ENCODE data around the gene NSL1. TPM values are rescaled to one million over a fixed set of nuclear protein-coding genes. Genes with fewer than 3 reads are reported as not detected.
"Not testable (repeated sequence)": the region's sequence is repeated elsewhere in the genome, so short reads cannot be mapped to it uniquely, and the experiment has no call there.

NSL1 gene
- polyA plus RNA-seq, 1 donor from 2014 or later: 71.5 TPM

GRCh38 chr1:212814537-212815334 is 23.2 kb upstream of the NSL1 start:
- Mint-ChIP-seq H3K4me3 (no peak overlapping the region), H3K9me3 (peaks cover 0 to 2% (median 0%) of the 10 kb centered on the region in 3 donors), H3K27me3 (no peaks in the 10 kb centered on the region), H3K4me1 (peaks cover 3 to 6% (median 4%) of the 10 kb centered on the region in 3 donors), H3K36me3 (no peaks in the 10 kb centered on the region), H3K27ac (no peak overlapping the region)

- Mint-ChIP-seq H3K4me3 (no peak overlapping the region), H3K36me3 (peaks cover 6% of the 10 kb centered on the region), H3K4me1 (peaks cover 0 to 6% (median 1%) of the 10 kb centered on the region in 3 donors), H3K9me3 (no peaks in the 10 kb centered on the region), H3K27ac (peak overlapping the region in 1 of 3 donors; percentile 73), H3K27me3 (no peaks in the 10 kb centered on the region)
Observed at GRCh38 chr1:212805767-212806166, 14.2 kb upstream of the NSL1 start.

GRCh38 chr1:212797681-212798080 is 6.1 kb upstream of the NSL1 start:
- Mint-ChIP-seq H3K4me1 (peaks cover 19 to 32% (median 23%) of the 10 kb centered on the region in 3 donors), H3K36me3 (peaks cover 10% of the 10 kb centered on the region), H3K9me3 (peaks cover 2 to 5% (median 4%) of the 10 kb centered on the region in 3 donors), H3K27me3 (no peaks in the 10 kb centered on the region), H3K27ac (no peak overlapping the region), H3K4me3 (no peak overlapping the region)

GRCh38 chr1:212794561-212795014 is 3.0 kb upstream of the NSL1 start:
- Mint-ChIP-seq H3K4me3 (peak overlapping the region; percentile 15 to 96 (median 71)), H3K4me1 (peaks cover 22 to 39% (median 22%) of the 10 kb centered on the region in 3 donors), H3K36me3 (peaks cover 6% of the 10 kb centered on the region), H3K9me3 (peaks cover 2 to 5% (median 4%) of the 10 kb centered on the region in 3 donors), H3K27ac (peak overlapping the region; percentile 1 to 88 (median 12)), H3K27me3 (no peaks in the 10 kb centered on the region)

GRCh38 chr1:212792396-212792908 is 875 bp upstream of the NSL1 start:
- Mint-ChIP-seq H3K4me1 (peaks cover 15 to 35% (median 22%) of the 10 kb centered on the region in 3 donors), H3K27me3 (no peaks in the 10 kb centered on the region), H3K27ac (peak overlapping the region; percentile 91 to 98 (median 97)), H3K4me3 (peak overlapping the region; percentile 94 to 99 (median 98)), H3K9me3 (peaks cover 2 to 5% (median 4%) of the 10 kb centered on the region in 3 donors), H3K36me3 (peaks cover 6% of the 10 kb centered on the region)

GRCh38 chr1:212791261-212791675 is 309 bp downstream of the NSL1 start:
- peak overlapping the region; percentile 91 to 98 (median 97) for H3K27ac Mint-ChIP-seq
- H3K27me3 Mint-ChIP-seq: no peaks in the 10 kb centered on the region
- peaks cover 2% of the 10 kb centered on the region for H3K36me3 Mint-ChIP-seq
- H3K9me3 Mint-ChIP-seq: peaks cover 2 to 5% (median 4%) of the 10 kb centered on the region in 3 donors
- peaks cover 15 to 32% (median 22%) of the 10 kb centered on the region in 3 donors for H3K4me1 Mint-ChIP-seq
- H3K4me3 Mint-ChIP-seq: peak overlapping the region; percentile 94 to 99 (median 98)

- H3K4me3 Mint-ChIP-seq: no peak overlapping the region
- no peaks in the 10 kb centered on the region for H3K9me3 Mint-ChIP-seq
- peaks cover 2% of the 10 kb centered on the region for H3K36me3 Mint-ChIP-seq
- no peaks in the 10 kb centered on the region for H3K27me3 Mint-ChIP-seq
- H3K4me1 Mint-ChIP-seq: peaks cover 4 to 16% (median 12%) of the 10 kb centered on the region in 3 donors
- H3K27ac Mint-ChIP-seq: no peak overlapping the region
Observed at GRCh38 chr1:212785871-212786270, 5.7 kb downstream of the NSL1 start.

- Mint-ChIP-seq H3K36me3 (peaks cover 2% of the 10 kb centered on the region), H3K4me1 (peaks cover 1 to 12% (median 3%) of the 10 kb centered on the region in 3 donors)
Observed at GRCh38 chr1:212783976-212784375, 7.6 kb downstream of the NSL1 start.

GRCh38 chr1:212782422-212783154 is 9.0 kb downstream of the NSL1 start:
- Mint-ChIP-seq H3K27ac (peak overlapping the region in 1 of 3 donors; percentile 29), H3K4me1 (peaks cover 1 to 12% (median 3%) of the 10 kb centered on the region in 3 donors), H3K9me3 (no peaks in the 10 kb centered on the region), H3K36me3 (peaks cover 2% of the 10 kb centered on the region), H3K27me3 (no peaks in the 10 kb centered on the region), H3K4me3 (peak overlapping the region in 1 of 4 donors; percentile 50)

More at GRCh38 chr1:212783976-212784375, 7.6 kb downstream of the NSL1 start:
- Mint-ChIP-seq H3K27ac (no peak overlapping the region), H3K9me3 (no peaks in the 10 kb centered on the region), H3K4me3 (no peak overlapping the region), H3K27me3 (no peaks in the 10 kb centered on the region)

- Mint-ChIP-seq H3K4me3 (no peak overlapping the region), H3K9me3 (peaks cover 0 to 2% (median 0%) of the 10 kb centered on the region in 3 donors), H3K27ac (no peak overlapping the region), H3K36me3 (peaks cover 5% of the 10 kb centered on the region), H3K4me1 (peaks cover 1 to 12% (median 3%) of the 10 kb centered on the region in 3 donors), H3K27me3 (no peaks in the 10 kb centered on the region)
Observed at GRCh38 chr1:212781225-212781624, 10.4 kb downstream of the NSL1 start.

GRCh38 chr1:212780759-212781158 is 10.8 kb downstream of the NSL1 start:
- H3K36me3 Mint-ChIP-seq: peaks cover 5% of the 10 kb centered on the region
- H3K9me3 Mint-ChIP-seq: peaks cover 0 to 2% (median 0%) of the 10 kb centered on the region in 3 donors
- peaks cover 1 to 12% (median 3%) of the 10 kb centered on the region in 3 donors for H3K4me1 Mint-ChIP-seq
- H3K27me3 Mint-ChIP-seq: no peaks in the 10 kb centered on the region
- no peak overlapping the region for H3K4me3 Mint-ChIP-seq
- no peak overlapping the region for H3K27ac Mint-ChIP-seq

- H3K27ac Mint-ChIP-seq, H3K9me3 Mint-ChIP-seq: not testable (repeated sequence)
Observed at GRCh38 chr1:212779086-212779485, 12.5 kb downstream of the NSL1 start.

GRCh38 chr1:212777151-212777550 is 14.4 kb downstream of the NSL1 start:
- Mint-ChIP-seq H3K27ac (no peak overlapping the region), H3K4me3 (peak overlapping the region in 1 of 4 donors; percentile 67), H3K27me3 (no peaks in the 10 kb centered on the region), H3K4me1 (peaks cover 9 to 18% (median 16%) of the 10 kb centered on the region in 3 donors), H3K36me3 (peaks cover 11% of the 10 kb centered on the region), H3K9me3 (peaks cover 0 to 2% (median 0%) of the 10 kb centered on the region in 3 donors)

More at GRCh38 chr1:212779086-212779485, 12.5 kb downstream of the NSL1 start:
- H3K36me3 Mint-ChIP-seq, H3K27me3 Mint-ChIP-seq, H3K4me1 Mint-ChIP-seq, H3K4me3 Mint-ChIP-seq: not testable (repeated sequence)

GRCh38 chr1:212775241-212775640 is 16.3 kb downstream of the NSL1 start:
- Mint-ChIP-seq H3K4me1 (peaks cover 11 to 19% (median 19%) of the 10 kb centered on the region in 3 donors), H3K9me3 (peaks cover 4 to 8% (median 7%) of the 10 kb centered on the region in 3 donors), H3K36me3 (peaks cover 18% of the 10 kb centered on the region), H3K27ac (no peak overlapping the region), H3K27me3 (no peaks in the 10 kb centered on the region), H3K4me3 (no peak overlapping the region)

All from IgD-negative memory B cell (primary cell).